22Rv1 (cell line): ENCODE data around the gene LYSMD1.

Experiments
- ZFX ChIP-seq: fragments of 450-650 bp; IDR thresholded peaks from 2 replicates; pipeline ENCODE4 v1.6.1; 2017; ENCODE audit warnings: antibody characterized with exemption, borderline replicate concordance
- TF ChIP-seq, protein P1 (sequence below): fragments of 450-650 bp; IDR thresholded peaks from 2 replicates; pipeline ENCODE4 v1.5.1; 2017; ENCODE audit warnings: mild to moderate bottlenecking

DNA sequence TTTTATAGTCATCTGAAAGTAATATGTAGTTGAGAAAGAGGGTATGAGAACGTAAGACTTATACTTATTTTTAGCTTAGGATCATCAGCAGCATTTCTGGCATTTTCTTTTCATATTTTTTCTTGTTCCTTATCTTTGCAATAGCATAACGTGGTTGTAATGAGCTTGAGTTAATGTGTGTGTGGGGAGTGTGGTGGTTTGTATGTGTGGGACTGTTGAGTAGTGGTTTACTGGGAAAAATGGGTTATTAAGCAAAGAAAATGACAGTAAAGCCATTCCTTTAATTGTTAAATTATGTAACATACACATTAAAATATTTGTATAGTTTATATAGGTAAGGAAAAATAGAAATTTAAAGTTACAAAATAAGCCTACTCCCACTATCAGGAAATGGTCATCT, 47.9 kb upstream of the LYSMD1 start:
- TF ChIP-seq, protein P1, sequence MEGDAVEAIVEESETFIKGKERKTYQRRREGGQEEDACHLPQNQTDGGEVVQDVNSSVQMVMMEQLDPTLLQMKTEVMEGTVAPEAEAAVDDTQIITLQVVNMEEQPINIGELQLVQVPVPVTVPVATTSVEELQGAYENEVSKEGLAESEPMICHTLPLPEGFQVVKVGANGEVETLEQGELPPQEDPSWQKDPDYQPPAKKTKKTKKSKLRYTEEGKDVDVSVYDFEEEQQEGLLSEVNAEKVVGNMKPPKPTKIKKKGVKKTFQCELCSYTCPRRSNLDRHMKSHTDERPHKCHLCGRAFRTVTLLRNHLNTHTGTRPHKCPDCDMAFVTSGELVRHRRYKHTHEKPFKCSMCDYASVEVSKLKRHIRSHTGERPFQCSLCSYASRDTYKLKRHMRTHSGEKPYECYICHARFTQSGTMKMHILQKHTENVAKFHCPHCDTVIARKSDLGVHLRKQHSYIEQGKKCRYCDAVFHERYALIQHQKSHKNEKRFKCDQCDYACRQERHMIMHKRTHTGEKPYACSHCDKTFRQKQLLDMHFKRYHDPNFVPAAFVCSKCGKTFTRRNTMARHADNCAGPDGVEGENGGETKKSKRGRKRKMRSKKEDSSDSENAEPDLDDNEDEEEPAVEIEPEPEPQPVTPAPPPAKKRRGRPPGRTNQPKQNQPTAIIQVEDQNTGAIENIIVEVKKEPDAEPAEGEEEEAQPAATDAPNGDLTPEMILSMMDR: no peak
- TF ChIP-seq ZFX: no peak
